D721Med (cell line): ENCODE results near the gene LXN.

Source experiments
- DNase-seq: peaks from one replicate; pipeline ENCODE4 v3.0.0; 2011; ENCODE audit warnings: low spot score; ENCODE audit not compliant: insufficient read length
- FAIRE-seq: peaks from 2 replicates; lab custom pipeline; 2011; peaks lifted over from hg19 to GRCh38; lab: Jason Lieb, UNC
- TF ChIP-seq, protein P1 (sequence below): IDR thresholded peaks from 2 replicates; pipeline ENCODE4 v1.5.1; 2012; ENCODE audit warnings: mild to moderate bottlenecking, control low read depth; ENCODE audit not compliant: insufficient read depth; ENCODE audit errors: missing control alignments

The LXN gene

GRCh38 chr3:158652463-158652862 lies 20.0 kb downstream of the LXN start:
- FAIRE-seq: no peak
- DNase-seq: no peak
- TF ChIP-seq, protein P1, sequence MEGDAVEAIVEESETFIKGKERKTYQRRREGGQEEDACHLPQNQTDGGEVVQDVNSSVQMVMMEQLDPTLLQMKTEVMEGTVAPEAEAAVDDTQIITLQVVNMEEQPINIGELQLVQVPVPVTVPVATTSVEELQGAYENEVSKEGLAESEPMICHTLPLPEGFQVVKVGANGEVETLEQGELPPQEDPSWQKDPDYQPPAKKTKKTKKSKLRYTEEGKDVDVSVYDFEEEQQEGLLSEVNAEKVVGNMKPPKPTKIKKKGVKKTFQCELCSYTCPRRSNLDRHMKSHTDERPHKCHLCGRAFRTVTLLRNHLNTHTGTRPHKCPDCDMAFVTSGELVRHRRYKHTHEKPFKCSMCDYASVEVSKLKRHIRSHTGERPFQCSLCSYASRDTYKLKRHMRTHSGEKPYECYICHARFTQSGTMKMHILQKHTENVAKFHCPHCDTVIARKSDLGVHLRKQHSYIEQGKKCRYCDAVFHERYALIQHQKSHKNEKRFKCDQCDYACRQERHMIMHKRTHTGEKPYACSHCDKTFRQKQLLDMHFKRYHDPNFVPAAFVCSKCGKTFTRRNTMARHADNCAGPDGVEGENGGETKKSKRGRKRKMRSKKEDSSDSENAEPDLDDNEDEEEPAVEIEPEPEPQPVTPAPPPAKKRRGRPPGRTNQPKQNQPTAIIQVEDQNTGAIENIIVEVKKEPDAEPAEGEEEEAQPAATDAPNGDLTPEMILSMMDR: no peak

GRCh38 chr3:158651192-158651591 lies 21.3 kb downstream of the LXN start:
- FAIRE-seq (no peak), DNase-seq (no peak)
- TF ChIP-seq, protein P1: no peak

DNA sequence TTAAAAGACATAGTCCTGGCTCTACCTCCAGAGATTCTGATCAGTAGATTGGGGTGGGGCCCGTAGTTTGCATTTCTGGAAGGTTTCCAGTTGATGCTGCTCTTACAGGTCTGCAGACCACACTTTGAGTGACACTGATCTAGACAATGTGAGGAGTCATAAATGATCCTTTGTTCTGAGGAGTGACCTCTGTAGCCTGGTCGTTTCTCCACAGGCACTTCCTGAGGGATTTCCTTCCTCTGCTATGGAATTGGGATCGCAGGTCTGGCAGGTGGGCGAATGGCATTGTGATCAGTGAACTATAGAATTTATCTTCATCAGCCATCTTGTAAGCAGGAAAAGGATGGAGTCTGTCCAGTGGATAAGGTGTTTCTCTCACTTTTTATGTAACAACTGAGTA lies 22.7 kb downstream of the LXN start:
- FAIRE-seq (no peak), DNase-seq (no peak)
- TF ChIP-seq, protein P1: no peak

- peak; percentile 80 for FAIRE-seq
- TF ChIP-seq, protein P1: peak; percentile 98
- peak; percentile 59 for DNase-seq
These were observed 28.0 kb downstream of the LXN start, which contains the start of gene GFM1 for GRCh38 chr3:158644345-158644908. GFM1 (plus strand) TSS chr3:158644527; CDS start chr3:158644635, 108 bp downstream.

DNA sequence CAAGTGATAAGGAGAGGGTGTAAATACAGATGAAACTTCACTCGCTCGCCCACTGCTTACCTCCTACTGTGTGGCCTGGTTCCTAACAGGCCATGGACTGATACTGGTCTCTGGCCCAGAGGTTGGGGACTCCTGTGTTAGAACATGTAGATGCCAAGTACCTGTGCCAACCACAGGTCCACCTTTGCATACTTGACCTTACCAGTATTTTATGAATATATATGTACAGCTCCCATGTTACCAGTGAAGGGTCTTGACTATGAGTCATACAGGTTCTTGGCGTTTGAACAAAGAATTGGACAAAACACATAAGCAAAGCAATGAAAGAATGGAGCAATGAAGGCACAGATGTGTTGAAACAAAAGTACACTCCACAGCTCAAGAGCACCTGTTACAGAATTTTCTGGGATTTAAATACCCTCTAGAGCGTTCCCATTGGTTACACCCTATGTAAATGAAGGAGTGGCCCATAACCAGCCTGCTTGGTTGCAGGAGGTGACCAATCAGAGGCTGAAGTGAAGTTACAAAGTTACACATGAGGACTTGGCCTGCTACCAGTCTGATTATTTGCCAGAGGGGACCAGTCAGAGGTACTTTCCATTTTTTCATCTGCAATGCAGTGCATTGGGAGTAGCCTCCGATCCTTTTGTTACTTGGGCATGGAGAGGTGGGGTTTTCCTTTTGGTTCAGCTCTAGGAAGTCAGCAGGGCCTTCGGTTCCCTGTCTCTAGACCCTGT lies 29.8 kb downstream of the LXN start:
- no peak for FAIRE-seq
- TF ChIP-seq, protein P1: no peak

GRCh38 chr3:158642005-158642404 lies 30.4 kb downstream of the LXN start:
- FAIRE-seq (no peak), DNase-seq (no peak)
- TF ChIP-seq, protein P1: no peak

More for the DNA sequence above, 29.8 kb downstream of the LXN start:
- no peak for DNase-seq

GRCh38 chr3:158640646-158641045 lies 31.8 kb downstream of the LXN start:
- no peak for FAIRE-seq
- DNase-seq: no peak
- TF ChIP-seq, protein P1: no peak
